Endodermal cell (in vitro differentiated cells): ENCODE data around the gene IYD. TPM values are rescaled to one million over a fixed set of nuclear protein-coding genes. Genes with fewer than 3 reads are reported as not detected.

Experiments
- DNase-seq: peaks from one replicate; pipeline ENCODE4 v3.0.0-alpha.2; 2017
- H3K27ac ChIP-seq: 2 replicates; pipeline ENCODE4 v1.5.1; 2013; ENCODE audit warnings: mild to moderate bottlenecking, low read depth, low read length, moderate library complexity
- H3K27me3 ChIP-seq: 2 replicates; pipeline ENCODE4 v1.6.1; 2013; ENCODE audit warnings: mild to moderate bottlenecking, low read length, moderate library complexity; ENCODE audit not compliant: insufficient read depth, control insufficient read depth, poor library complexity, severe bottlenecking
- H3K36me3 ChIP-seq: 2 replicates; pipeline ENCODE4 v1.7.0; 2013; ENCODE audit warnings: mild to moderate bottlenecking, low read length, moderate library complexity; ENCODE audit not compliant: control insufficient read depth, insufficient read depth
- H3K4me1 ChIP-seq: one replicate; pipeline ENCODE4 v1.7.0; 2013; ENCODE audit warnings: low read length; ENCODE audit not compliant: control insufficient read depth, insufficient read depth
- H3K4me3 ChIP-seq: 2 replicates; pipeline ENCODE4 v1.5.1; 2013; ENCODE audit warnings: mild to moderate bottlenecking, low read length, moderate library complexity
- H3K9ac ChIP-seq: 2 replicates; pipeline ENCODE4 v1.6.1; 2013; ENCODE audit warnings: mild to moderate bottlenecking, low read length, moderate library complexity; ENCODE audit not compliant: poor library complexity, severe bottlenecking; ENCODE audit errors: extremely low read depth
- H3K9me3 ChIP-seq: 2 replicates; pipeline ENCODE4 v1.6.1; 2013; ENCODE audit warnings: mild to moderate bottlenecking, low read length, moderate library complexity; ENCODE audit not compliant: control insufficient read depth
- H3K27ac Mint-ChIP-seq: 2 replicates; pipeline ENCODE4 v1.8.0; 2020; ENCODE audit warnings: mixed read lengths
- H3K27me3 Mint-ChIP-seq: 2 replicates; pipeline ENCODE4 v1.8.0; 2021; ENCODE audit warnings: mild to moderate bottlenecking, mixed read lengths; ENCODE audit not compliant: insufficient read depth
- H3K36me3 Mint-ChIP-seq: 2 replicates; pipeline ENCODE4 v1.8.0; 2020; ENCODE audit warnings: low read depth, mixed read lengths
- H3K4me1 Mint-ChIP-seq: 2 replicates; pipeline ENCODE4 v1.8.0; 2020; ENCODE audit warnings: mixed read lengths
- H3K4me3 Mint-ChIP-seq: 2 replicates; pipeline ENCODE4 v1.8.0; 2020; ENCODE audit warnings: mild to moderate bottlenecking, moderate library complexity, mixed read lengths
- H3K9me3 Mint-ChIP-seq: 2 replicates; pipeline ENCODE4 v1.8.0; 2020; ENCODE audit warnings: mild to moderate bottlenecking, mixed read lengths
- WGBS, 2 experiments: methylation state at CpG; one replicate each; pipeline versions ENCODE4 v1.1.5 to v1.1.7; 2013; ENCODE audit warnings: missing lambda C conversion rate in 2 of 2, mixed read lengths in 1 of 2; ENCODE audit not compliant: insufficient coverage in 1 of 2, insufficient read length in 1 of 2; 5-methylcytosine and 5-hydroxymethylcytosine counted together
- total RNA-seq, 2 donors: library from RNA; stranded (reverse); fragmentation: NEBNext Ultra II Directional in 1 of 2; extraction: Animal tissue kit (Norgen Biotek cat#: 25700) in 1 of 2; gene quantifications; 2 replicates in 1 of 2; 3 replicates in 1 of 2; pipeline ENCODE4 v1.2.1, GENCODE V29; 2021
- TF ChIP-seq, protein P1 (sequence below): fragments of 200-600 bp; sonication (generic); conservative IDR thresholded peaks from 2 replicates; pipeline ENCODE4 v1.5.0; 2021; ENCODE audit warnings: antibody characterized with exemption, mild to moderate bottlenecking

Gene IYD
- total RNA-seq, 2 donors from 2014 or later = not detected

DNA sequence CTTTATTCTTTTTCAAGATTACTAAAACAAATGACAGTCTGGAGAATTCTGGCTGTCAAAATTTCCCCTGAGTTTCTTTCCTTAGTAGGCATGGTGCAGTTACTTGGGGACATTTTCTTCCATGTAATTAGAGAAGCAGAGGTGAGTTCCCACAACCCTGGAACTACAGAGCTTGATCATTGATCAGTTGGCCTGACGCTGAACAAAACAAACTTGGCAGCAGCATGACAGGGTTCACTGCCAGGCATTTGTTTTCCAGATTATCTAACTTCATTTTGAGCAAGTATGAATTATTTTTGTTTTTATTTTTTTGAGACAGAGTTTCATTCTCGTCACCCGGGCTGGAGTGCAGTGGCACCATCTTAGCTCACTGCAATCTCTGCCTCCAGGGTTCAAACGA, 22.6 kb downstream of the IYD start:
- DNase-seq = no peak
- no peak overlapping the region for H3K4me3 ChIP-seq
- Mint-ChIP-seq H3K36me3 (no peaks in the 10 kb centered on the region), H3K9me3 (peaks cover under 1% of the 10 kb centered on the region), H3K27ac (no peak overlapping the region), H3K4me1 (no peaks in the 10 kb centered on the region), H3K4me3 (no peak overlapping the region), H3K27me3 (peaks cover 12% of the 10 kb centered on the region)
- no peaks in the 10 kb centered on the region for H3K36me3 ChIP-seq
- no peaks in the 10 kb centered on the region for H3K9me3 ChIP-seq
- 90 to 94% methylated on average over 3 to 4 of the region's 4 CpGs for WGBS, 2 experiments
- no peak overlapping the region for H3K9ac ChIP-seq
- TF ChIP-seq, protein P1, sequence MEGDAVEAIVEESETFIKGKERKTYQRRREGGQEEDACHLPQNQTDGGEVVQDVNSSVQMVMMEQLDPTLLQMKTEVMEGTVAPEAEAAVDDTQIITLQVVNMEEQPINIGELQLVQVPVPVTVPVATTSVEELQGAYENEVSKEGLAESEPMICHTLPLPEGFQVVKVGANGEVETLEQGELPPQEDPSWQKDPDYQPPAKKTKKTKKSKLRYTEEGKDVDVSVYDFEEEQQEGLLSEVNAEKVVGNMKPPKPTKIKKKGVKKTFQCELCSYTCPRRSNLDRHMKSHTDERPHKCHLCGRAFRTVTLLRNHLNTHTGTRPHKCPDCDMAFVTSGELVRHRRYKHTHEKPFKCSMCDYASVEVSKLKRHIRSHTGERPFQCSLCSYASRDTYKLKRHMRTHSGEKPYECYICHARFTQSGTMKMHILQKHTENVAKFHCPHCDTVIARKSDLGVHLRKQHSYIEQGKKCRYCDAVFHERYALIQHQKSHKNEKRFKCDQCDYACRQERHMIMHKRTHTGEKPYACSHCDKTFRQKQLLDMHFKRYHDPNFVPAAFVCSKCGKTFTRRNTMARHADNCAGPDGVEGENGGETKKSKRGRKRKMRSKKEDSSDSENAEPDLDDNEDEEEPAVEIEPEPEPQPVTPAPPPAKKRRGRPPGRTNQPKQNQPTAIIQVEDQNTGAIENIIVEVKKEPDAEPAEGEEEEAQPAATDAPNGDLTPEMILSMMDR = no peak
- no peaks in the 10 kb centered on the region for H3K4me1 ChIP-seq
- no peaks in the 10 kb centered on the region for H3K27me3 ChIP-seq
- H3K27ac ChIP-seq = no peak overlapping the region

DNA sequence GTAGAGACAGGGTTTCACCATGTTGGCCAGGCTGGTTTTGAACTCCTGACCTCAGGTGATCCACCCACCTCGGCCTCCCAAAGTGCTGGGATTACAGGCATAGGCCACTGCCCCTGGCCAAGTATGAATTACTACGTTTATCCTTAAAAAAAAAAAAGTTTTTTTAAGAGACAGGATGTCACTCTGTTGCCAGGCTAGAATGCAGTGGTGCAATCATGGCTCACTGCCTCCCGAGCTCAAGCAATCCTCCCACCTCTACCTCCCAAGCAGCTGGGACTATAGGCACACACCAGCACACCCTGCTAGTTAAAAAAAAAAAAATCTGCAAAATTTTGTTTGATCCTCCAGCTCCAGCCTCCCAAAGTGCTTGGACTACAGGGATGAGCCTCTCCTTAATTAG, 23.1 kb downstream of the IYD start:
- no peaks in the 10 kb centered on the region for H3K36me3 Mint-ChIP-seq
- H3K27me3 Mint-ChIP-seq = peaks cover 12% of the 10 kb centered on the region
- no peaks in the 10 kb centered on the region for H3K36me3 ChIP-seq
- TF ChIP-seq, protein P1 = no peak
- no peaks in the 10 kb centered on the region for H3K4me1 Mint-ChIP-seq
- H3K4me3 Mint-ChIP-seq = no peak overlapping the region
- no peaks in the 10 kb centered on the region for H3K27me3 ChIP-seq
- no peaks in the 10 kb centered on the region for H3K9me3 ChIP-seq
- H3K27ac Mint-ChIP-seq = no peak overlapping the region
- H3K4me1 ChIP-seq = no peaks in the 10 kb centered on the region
- no peaks in the 10 kb centered on the region for H3K9me3 Mint-ChIP-seq
- H3K4me3 ChIP-seq = no peak overlapping the region
- DNase-seq = no peak
- 85 to 89% methylated on average over 2 to 3 of the region's 3 CpGs for WGBS, 2 experiments
- no peak overlapping the region for H3K9ac ChIP-seq
- H3K27ac ChIP-seq = no peak overlapping the region

DNA sequence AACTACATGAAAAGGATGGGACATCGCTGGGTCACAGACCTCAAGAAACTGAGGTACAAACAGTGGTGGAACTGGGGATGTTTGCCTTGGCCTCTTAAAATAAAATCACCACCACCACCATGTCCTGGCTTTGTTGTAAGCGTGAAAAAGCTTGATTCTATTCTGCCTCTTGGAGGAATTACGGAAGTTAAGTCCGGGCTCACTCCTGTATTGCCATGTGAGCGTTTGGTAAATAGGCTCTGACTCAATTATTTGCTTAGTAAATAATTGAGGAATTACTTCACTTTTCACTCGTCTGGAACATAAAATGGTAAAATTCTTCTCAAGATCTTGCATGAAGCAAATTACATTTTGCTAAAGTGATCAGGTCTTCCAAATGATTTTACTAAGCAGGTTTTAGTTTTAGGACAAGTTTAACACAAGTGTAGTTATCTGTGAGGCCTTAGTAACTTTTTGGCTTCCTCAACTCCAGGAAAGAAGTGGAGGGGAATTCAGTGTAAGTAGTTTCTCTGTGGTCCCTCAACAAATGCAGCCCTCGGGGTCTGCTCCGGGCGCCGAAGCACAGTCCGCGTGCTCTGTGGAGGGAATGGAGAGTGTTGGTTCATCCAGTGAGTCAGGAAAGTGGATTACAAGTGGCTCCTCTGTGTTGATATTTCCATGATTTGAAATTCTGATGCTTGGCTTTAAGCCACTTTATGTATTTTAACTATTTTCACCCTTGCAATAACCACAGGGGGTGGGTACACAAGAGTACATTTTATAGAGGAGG, 23.8 kb downstream of the IYD start:
- TF ChIP-seq, protein P1 = no peak
- Histone ChIP-seq H3K9ac (no peak overlapping the region), H3K27me3 (no peaks in the 10 kb centered on the region), H3K4me1 (no peaks in the 10 kb centered on the region), H3K4me3 (no peak overlapping the region), H3K9me3 (no peaks in the 10 kb centered on the region), H3K36me3 (no peaks in the 10 kb centered on the region), H3K27ac (no peak overlapping the region)
- no peaks in the 10 kb centered on the region for H3K9me3 Mint-ChIP-seq
- WGBS, 2 experiments = 92 to 96% methylated on average over 9 to 12 of the region's 12 CpGs
- DNase-seq = no peak
- no peak overlapping the region for H3K4me3 Mint-ChIP-seq
- H3K27me3 Mint-ChIP-seq = peaks cover 12% of the 10 kb centered on the region
- no peaks in the 10 kb centered on the region for H3K36me3 Mint-ChIP-seq
- H3K4me1 Mint-ChIP-seq = no peaks in the 10 kb centered on the region
- no peak overlapping the region for H3K27ac Mint-ChIP-seq
